PC-9 (cell line): ENCODE data around the gene KCTD13.

ENCODE experiments used
- EZH2 ChIP-seq: fragments of 200-600 bp; sonication (generic); IDR thresholded peaks from 2 replicates; pipeline ENCODE4 v1.8.0; 2017; ENCODE audit warnings: antibody characterized with exemption, low read depth
- TF ChIP-seq, protein P1 (sequence below): fragments of 200-600 bp; sonication (generic); conservative IDR thresholded peaks from 2 replicates; pipeline ENCODE4 v1.6.1; 2017; ENCODE audit warnings: mixed run types, antibody characterized with exemption, mild to moderate bottlenecking, moderate library complexity

GRCh38 chr16:29860218-29860617 lies 65.8 kb downstream of the KCTD13 start:
- TF ChIP-seq, protein P1, sequence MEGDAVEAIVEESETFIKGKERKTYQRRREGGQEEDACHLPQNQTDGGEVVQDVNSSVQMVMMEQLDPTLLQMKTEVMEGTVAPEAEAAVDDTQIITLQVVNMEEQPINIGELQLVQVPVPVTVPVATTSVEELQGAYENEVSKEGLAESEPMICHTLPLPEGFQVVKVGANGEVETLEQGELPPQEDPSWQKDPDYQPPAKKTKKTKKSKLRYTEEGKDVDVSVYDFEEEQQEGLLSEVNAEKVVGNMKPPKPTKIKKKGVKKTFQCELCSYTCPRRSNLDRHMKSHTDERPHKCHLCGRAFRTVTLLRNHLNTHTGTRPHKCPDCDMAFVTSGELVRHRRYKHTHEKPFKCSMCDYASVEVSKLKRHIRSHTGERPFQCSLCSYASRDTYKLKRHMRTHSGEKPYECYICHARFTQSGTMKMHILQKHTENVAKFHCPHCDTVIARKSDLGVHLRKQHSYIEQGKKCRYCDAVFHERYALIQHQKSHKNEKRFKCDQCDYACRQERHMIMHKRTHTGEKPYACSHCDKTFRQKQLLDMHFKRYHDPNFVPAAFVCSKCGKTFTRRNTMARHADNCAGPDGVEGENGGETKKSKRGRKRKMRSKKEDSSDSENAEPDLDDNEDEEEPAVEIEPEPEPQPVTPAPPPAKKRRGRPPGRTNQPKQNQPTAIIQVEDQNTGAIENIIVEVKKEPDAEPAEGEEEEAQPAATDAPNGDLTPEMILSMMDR: no peak
- TF ChIP-seq EZH2: no peak
